NCI-H2196 (cell line): ENCODE results near the gene RASGRF1.

Experiments
- DNase-seq: peaks from one replicate; lab custom pipeline; 2025; ENCODE audit not compliant: unreplicated experiment; lab: John Stamatoyannopoulos, UW

RASGRF1 gene

DNA sequence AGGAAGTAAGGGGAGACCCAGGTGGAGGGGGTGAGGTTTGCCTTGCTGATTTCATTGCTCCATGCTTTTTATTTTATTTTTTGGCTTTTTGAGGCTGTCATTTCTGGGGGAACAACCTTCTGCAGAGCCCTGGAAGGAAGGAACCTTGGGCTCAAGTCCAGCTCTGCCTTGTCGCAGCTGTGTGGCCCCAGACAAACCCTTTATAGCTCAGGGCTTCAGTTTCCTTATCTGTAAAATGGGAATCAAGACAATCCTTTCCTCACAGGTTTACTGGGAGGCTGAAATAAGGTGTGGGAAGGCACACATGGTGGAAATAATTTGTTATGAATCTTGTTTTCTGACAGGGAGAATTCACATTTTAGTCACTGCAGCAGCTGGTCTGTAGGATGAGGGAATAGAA is 100.3 kb downstream of the RASGRF1 start:
- DNase-seq, result no peak

DNA sequence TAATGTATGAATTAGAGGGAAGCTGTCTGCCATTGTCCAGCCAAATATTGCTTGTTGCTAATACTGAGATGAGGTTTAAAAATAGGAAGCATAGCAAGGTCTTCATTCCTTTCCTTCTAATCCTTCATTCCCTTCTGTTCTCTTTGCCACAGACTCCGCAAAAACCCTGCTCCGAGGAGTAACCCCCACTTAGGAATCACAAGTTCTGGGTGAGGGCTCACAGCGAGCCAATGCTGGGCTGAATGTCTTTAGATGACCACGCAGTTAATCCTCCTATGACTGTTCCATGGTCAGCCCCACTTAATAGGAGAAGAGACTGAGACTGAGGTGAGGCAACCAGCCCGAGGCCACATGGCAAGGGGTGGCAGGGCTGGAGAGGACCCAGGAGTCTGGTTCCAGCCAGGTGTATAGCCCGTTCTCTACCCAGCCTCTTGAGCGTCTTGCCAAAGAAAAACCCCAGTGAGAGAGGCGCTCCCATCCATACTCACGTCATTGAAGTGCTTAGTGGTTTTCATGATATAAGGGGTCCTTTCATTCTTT is 100.8 kb downstream of the RASGRF1 start:
- no peak for DNase-seq

DNA sequence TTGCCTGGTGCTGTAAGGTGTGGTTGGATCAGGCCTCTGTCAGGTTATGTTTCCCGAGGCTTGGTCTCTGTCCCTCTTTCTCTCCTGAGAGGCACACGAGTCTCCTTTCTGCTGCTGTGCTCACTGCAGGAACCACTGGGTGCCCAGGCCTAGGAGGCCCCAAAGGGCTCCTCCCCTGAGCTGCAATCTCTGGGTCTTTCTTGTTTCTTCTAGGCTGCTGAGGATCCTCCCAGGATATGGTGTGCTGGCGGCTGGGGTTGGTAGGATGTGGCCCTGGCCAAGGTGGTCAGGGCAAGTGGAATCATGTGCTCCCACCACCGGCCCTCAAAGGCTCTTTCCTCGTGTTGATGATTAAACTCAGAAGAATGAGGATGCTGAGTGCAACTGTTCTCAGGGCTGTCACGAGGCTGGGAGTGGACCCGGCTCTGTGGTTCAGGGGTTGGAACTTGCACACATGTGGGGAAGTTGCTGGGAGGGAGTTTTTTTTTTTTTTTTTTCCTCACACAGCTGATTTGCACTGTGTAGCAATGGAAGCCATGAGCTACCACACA is 102.1 kb downstream of the RASGRF1 start:
- DNase-seq, result no peak

DNA sequence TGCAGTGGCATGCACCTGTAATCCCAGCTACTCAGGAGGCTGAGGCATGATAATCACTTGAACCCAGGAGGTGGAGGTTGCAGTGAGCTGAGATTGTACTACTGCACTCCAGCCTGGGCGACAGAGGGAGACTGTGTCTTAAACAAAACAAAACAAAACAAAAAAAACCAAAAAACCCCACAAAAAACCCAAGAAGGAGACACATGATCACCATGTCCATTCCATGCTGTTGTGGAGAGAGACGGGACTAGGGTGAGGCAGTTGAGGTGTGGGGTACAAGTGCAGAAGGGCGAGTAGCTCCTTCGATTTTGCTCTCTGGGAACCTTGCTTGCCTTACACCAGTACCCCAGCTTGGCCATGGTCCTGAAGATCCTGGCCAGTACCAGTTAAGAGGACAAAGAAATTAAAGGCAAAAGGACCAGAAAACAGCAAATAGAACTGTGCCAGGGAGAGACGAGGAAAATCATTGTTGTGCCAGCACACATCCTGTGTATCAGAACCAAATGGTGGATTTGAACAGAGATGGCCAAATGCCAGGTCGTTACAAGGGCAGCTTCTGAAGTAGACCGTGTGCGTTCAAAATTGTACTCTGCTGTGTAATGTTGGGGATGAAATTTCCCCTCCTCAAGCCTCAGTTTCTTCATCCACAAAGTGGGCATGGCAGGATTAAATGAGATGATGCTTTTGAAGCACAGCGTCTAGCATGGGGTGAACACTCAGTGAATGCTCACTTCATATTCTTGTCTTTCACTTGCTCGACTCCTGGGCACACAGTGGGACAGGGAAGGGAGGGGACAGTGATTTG is 102.8 kb downstream of the RASGRF1 start:
- no peak for DNase-seq

DNA sequence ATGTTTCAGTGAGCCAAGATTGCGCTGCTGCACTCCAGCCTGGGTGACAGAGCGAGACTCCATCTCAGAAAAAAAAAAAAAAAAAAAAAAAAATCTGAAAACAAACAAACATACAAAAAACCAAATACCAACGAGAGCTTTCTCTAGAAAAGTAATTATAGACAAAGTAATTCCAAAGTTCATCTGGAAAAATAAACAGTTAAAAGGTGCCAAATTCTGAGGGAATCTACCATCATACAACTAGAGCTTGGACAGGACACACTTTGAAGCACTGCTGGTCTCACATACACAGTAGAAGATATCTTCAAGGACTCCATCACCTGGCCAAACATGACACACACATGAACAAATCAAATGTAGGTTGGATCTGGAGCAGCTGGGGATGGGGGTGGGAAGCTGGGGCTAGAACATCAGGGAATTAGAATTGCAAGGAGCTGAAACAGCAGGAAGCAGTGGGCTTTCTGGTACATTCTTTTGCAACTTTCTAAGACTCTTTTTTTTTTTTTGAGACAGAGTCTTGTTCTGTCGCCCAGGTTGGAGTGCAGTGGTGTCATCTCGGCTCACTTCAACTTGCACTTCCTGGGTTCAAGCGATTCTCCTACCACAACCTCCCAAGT is 104.6 kb downstream of the RASGRF1 start:
- no peak for DNase-seq

DNA sequence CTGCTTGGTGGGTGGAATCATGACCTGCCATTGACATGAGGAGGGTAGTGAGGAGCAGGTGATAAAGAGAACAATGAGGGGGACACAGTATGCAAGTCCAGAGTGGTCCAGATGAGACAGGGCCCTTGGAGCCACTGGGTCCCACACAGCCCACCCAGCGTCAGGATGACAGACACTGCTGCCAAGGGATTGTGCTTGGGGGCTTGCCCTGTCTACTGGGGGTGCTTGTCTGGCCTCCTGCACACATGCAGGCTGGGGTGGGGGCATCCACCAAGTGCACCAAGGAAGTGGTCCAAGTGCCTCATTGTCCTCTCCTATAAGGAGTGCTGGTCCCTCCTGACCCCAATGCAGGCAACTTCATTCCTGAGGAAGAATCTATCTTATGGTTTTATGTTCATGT is 106.5 kb downstream of the RASGRF1 start:
- no peak for DNase-seq

DNA sequence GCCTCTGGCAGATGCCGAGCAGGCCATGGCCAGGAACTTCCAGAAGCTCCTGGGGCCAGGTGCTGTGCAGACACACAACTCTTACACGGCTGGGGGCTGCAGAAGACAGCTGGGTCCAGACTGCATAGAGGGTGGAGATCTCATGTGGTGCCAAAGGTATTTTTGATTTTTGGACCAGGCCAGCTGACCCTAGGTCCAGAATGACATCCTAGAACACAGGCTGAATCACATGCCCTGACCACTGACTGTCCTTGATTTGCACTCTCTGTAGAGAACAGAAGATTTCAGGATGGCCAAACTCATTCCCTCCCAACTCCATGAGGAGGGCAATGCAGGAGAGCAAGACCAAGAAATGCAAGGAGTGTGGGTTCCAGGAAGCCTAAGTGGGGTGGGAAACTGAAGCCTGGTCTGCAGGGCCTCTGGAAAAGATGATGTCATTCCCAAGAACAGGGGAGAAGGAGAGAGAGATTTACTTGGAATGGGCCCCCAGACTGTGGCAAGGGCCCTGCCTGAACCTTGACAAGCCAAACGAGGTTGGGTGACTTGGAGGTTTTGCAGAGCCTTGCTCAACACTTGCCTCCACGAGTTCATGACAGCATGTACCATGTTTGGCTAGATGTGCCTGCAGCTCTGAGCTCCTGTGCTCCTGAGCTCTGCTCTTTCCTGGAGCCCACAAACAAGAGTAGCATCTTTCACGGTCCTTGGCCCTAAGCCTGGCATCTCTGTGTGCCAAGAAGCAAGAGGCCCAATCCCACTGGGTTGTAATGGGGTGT is 107.2 kb downstream of the RASGRF1 start:
- DNase-seq, result no peak

DNA sequence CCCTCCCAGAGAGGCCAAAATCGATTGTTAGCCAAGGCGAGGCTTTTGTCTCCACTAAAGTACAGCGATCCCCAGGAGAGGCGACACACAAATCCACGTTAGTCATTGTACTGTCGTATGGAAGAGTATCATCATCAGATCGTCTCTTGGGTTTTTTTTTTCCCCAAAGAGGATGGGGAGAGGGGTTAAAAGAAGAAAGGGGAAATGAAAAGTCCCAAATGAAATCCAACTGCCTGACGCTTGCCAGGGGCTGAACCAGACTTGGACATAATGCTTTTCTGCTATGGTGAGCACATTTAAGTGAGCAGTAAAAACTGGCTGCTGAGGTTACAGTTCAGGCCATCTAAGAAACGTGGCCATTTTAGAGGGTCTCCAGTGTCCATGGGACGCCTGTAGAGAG is 107.8 kb downstream of the RASGRF1 start:
- DNase-seq, result no peak

DNA sequence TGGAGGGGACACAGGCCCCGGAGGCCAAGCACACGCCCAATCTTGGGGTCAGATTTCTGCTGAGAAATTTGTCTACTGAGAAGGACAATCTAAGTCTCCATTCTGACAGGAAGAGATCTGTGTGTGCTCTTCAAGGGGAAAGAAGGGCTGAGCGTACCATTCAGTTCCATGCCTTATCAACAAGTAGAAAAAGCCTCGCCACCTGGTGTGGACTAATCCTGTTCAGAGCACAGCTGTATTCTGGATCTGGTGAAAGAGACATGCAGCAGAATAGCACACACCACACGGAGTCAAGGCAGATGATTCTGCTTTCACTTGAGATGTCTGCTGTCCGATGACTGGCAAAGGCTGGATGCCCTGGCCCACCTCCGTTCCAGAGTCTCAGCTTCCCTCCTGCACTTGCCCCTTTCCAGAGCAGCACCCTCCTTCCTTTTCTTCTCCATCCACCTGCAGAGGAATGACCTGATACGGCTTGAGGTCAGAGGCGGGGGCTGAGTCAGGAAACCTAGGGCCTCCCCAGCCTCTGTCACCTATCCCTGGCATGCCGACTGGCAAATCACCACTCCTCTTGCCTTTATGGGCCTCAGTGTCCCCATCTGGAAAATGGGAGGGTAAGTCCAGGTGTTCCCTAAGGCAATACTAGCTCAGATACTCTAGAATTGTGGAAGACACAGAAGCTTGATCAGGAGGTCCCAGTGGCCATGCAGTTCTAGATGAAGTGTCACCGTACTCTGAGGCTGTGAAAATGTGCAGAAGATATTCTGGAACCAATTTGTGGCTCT is 108.9 kb downstream of the RASGRF1 start:
- no peak for DNase-seq

DNA sequence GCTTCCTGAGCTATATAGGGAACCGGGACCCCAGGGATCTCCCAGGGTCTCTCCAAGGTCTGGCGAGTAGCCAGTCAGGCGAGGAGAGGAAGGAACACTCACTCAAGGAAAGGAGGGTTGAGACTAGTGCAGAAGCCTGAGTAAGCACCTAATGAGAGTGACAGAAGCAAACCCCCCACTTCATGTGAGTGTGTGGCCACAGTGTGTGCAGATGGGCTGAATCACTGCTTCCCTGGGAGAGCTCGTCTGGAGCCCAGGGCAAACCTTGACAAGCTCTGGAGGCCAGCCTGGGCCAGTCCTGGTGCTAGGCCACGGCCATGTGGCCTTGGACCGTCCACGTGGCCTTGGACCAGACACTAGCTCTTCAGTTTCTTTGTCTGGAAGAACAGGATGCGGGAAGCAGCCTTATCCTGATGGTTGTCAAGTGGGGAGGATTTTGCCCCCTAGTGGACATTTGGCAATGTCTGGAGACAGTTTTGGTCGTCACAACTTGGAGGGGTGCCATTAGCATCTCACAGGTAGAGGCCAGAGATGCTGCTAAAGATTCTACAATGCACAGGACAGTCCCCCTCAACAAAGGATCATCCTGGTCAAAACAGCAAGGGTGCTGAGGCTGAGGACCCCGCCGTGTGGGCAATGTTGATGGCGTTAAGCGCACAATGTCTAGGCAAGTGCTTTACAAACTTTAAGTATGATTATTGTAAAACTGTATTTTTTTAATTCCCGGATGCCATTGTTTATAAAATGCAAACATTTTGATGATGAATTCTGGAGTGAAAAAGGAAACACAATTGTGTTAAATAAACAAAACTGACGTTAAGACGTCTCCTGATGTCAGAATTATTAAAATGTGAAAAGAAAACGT is 110.9 kb downstream of the RASGRF1 start:
- DNase-seq, result peak; percentile 77

DNA sequence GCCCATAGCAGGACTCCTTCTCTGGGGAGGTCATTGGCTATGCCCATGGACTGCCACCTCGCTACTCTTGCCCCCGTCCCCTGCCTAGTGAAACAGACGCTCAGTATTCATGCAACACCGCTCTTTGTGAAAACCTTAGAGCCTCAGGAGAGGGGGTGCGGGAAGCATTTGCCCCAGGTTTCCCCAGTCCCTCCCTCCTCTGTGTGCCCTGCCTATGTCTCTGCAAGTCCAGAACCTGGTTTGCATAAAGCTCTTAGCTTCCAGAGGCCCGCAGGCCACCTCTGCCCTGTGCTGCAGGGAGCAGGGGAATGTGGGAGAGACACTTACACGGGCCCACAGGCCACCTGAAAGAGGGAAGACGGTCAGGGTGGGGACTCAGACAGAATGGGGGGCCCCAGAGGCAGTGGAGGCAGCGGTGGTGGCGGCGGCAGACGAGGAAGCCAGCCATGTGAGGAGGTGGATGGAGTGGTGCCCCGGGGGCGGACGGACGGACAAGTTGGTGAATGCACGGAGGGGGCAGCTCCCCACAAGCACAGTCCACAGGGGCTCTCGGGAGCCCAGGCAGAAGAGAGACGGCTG is 111.9 kb downstream of the RASGRF1 start:
- DNase-seq, result no peak

DNA sequence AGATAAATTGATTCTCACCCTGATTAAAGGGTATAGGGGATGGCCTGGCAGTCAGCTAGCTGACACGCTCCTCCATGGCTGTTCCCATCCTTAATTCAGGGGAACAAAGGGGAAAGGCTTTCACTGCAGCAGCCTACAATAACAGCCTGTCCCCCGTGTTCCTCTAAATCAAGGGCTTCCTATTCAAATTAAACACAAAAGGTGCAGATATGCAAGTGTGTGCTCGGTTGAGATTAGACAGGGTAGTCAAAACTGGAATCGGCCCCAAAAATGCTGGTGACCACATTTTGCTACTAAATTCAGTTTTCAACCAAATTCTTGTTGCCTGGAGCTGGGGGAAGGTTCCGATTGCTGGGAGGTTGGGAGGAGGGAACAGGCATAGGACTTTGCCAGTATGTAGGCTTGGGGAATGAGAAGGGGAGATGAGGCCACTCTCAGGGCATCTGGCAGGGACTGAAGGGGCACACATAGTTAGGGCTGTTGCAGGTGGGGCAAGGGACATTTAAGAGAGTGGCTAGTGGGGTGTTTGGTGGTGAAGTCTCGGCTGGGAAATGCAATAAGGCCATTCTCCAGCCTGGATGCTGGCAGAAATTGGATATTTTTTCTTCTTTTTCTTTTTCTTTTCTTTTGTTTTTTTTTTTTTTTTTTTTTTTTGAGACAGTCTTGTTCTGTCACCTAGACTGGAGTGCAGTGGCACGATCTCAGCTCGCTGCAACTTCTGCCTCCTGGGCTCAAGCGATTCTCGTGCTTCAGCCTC is 112.8 kb downstream of the RASGRF1 start:
- DNase-seq, result no peak

DNA sequence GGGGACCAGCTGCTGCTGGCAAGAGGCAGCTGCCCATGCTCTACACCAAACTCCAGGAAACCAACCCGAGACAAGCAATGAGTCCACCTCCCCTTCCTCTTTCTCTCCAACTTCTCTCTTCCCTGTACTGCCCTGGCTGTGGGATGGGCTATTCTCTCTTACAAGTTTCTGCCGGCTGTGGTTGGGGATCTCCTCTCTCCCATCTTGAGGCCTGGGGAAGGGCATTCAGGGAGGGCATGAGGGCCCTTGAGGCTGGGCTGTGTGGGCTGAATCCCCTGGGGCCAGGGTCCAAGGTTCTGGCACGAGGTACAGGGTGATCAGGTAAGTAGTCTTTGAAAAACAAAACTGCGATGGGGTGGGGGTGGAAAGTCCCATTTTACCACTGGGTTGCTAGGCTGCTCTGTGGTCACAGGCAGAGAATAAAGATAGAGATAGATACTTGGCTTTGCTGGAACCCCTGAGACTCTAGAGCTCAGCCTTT is 113.4 kb downstream of the RASGRF1 start:
- DNase-seq, result no peak

DNA sequence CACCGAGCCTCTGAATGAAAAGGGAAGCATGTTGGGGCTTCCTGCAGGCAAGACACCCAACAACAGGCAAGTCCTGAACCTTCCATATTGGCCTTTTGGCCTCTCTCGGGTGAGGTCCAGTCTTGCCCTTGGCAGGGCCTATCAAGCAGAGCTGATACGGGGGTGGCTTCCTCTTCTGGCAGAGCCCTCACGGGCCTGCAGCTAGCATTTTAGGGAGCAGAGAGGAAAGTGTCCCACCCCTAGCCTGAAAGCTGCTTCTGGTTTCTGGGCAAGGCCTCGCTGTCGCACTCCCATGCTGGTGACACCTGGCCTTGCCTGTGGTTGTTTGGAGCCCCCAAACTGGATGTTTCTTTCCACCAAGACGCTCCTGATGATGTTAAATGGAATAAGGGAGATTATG is 113.9 kb downstream of the RASGRF1 start:
- DNase-seq, result no peak

DNA sequence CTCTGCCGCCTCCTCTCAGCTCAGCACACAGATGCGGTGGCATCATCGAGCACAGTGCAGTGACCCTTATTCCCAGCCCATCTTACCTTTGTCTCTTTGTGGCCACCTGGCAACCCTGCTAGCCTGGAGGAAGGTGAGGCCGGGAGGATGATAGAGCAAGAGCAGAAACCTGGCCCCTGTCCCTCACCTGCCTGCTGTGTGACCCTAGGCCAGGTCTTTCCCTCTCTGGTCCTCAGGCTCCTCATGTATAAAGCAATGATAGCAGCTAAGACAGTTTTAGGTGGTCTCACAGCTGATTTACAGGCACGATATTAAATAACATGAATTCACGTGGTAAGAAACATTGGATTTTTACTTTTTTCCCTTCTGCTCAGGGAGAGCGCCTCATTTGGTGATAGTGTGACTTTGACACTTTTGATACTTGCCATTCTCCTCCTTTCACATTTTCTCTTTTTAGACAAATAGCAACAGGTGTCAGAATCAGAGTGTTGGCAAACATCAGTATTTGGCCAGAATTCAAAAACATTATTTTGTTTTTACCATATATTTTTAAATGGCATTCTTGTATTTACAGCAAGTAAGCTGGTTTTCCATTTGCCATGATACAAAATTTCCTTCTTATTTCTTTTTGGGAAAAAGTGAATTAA is 116.2 kb downstream of the RASGRF1 start:
- no peak for DNase-seq

DNA sequence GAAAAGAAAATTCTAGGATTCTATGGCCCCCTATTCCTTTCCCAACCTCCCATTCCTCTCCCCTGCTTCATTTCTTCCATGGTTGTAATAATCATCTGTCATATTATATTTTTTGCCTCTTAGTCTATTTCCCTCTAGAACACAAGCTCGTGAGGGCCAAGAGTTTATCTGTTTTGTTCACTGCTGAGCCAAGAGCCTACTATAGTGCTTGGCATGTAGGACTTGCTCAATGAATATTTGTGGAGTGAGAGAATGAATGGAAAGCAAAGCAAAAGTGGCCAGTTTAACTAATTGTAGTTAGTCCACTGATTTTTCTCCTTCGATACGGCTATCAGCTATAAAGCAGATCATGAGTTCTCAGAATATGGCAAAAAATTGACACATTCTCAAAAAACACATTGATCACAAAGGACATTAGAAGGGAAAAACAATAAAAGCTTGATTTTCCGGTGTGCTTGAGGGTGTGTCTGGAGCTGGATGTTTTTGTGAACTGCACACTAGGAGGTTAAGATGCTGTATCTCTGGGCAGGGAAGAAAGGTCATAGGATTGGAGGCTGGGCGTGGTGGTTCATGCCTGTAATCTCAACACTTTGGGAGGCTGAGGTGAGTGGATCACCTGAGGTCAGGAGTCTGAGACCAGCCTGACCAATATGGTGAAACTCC is 120.8 kb downstream of the RASGRF1 start:
- DNase-seq, result no peak

DNA sequence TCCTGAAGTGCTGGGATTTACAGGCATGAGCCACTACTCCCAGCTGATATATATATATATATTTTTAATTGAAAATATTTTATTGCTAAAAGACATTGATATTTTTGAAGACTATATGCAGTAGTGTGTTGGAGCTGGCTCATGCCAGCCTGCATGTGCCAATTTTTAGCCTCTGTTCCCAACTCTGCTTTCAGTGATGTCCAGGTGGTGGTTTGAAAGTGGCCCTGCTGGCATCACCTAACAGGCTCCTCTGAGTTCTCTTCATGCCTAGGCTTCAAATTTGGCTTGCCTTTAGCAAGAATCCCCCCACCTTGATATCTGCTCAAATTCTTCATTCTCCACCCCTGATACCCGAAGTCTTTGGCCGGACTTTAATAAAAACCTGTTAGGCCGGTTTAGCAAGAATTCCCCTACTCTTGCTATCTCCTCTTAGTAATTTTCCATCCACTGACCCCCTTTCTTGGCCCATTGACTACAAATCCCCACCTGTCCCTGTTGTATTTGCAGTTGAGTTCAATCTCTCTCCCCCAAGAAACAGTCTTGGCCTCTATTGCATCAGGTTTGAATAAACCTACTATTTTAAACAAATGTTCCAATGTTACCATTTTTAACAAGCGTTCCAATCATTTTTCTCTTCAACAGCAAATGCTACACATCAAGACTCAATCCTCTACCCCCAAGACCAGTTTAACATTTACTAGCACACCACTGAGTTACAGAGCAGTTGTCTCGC is 121.9 kb downstream of the RASGRF1 start:
- no peak for DNase-seq
